ENCODE measurements around the gene ZP1. TPM values are rescaled to one million over a fixed set of nuclear protein-coding genes. Genes with fewer than 3 reads are reported as not detected.
A peak's percentile ranks its signal among the peaks of the same experiment; 100 is the strongest.
"Not testable (repeated sequence)": the region's sequence is repeated elsewhere in the genome, so short reads cannot be mapped to it uniquely, and the experiment has no call there.

The ZP1 gene
- 1.4 TPM for total RNA-seq
- long read RNA-seq = 0 reads

- DNase-seq (ENCODE audit: low spot score) = peak; percentile 71
Observed at GRCh38 chr11:60866911-60867870, at the start of gene ZP1. Gene ZP1 (plus strand): TSS chr11:60867542. CDS start chr11:60867562, 20 bp downstream.

GRCh38 chr11:60818057-60818456 lies 49.3 kb upstream of the ZP1 start:
- no peak for DNase-seq (ENCODE audit: low spot score)

GRCh38 chr11:60821827-60822599 lies 45.3 kb upstream of the ZP1 start:
- DNase-seq (ENCODE audit: low spot score) = no peak

- DNase-seq (ENCODE audit: low spot score) = not testable (repeated sequence)
Observed at GRCh38 chr11:60823745-60824306, 43.5 kb upstream of the ZP1 start.

GRCh38 chr11:60825118-60825517 lies 42.2 kb upstream of the ZP1 start:
- DNase-seq (ENCODE audit: low spot score) = no peak

- no peak for DNase-seq (ENCODE audit: low spot score)
Observed at GRCh38 chr11:60825790-60826189, 41.6 kb upstream of the ZP1 start.

- DNase-seq (ENCODE audit: low spot score) = no peak
Observed at GRCh38 chr11:60830478-60831142, 36.7 kb upstream of the ZP1 start.

GRCh38 chr11:60831143-60831500 lies 36.2 kb upstream of the ZP1 start:
- no peak for DNase-seq (ENCODE audit: low spot score)

- no peak for DNase-seq (ENCODE audit: low spot score)
Observed at GRCh38 chr11:60831501-60832079, 35.8 kb upstream of the ZP1 start.

GRCh38 chr11:60834742-60835533 lies 32.4 kb upstream of the ZP1 start:
- no peak for DNase-seq (ENCODE audit: low spot score)

- no peak for DNase-seq (ENCODE audit: low spot score)
Observed at GRCh38 chr11:60835534-60835846, 31.9 kb upstream of the ZP1 start.

- DNase-seq (ENCODE audit: low spot score) = no peak
Observed at GRCh38 chr11:60836866-60837515, 30.4 kb upstream of the ZP1 start.

- no peak for DNase-seq (ENCODE audit: low spot score)
Observed at GRCh38 chr11:60838132-60838531, 29.2 kb upstream of the ZP1 start.

GRCh38 chr11:60840470-60841430 lies 26.6 kb upstream of the ZP1 start:
- no peak for DNase-seq (ENCODE audit: low spot score)

GRCh38 chr11:60841797-60842667 lies 25.3 kb upstream of the ZP1 start, which contains the start of gene CCDC86:
Gene CCDC86 (plus strand): TSS chr11:60842113. CDS start chr11:60842125, 12 bp downstream.
- DNase-seq (ENCODE audit: low spot score) = peak; percentile 99

GRCh38 chr11:60842668-60843600 lies 24.4 kb upstream of the ZP1 start:
- no peak for DNase-seq (ENCODE audit: low spot score)
